ENCODE measurements around the gene ZNF175. TPM values are rescaled to one million over a fixed set of nuclear protein-coding genes. Genes with fewer than 3 reads are reported as not detected.

Gene ZNF175
- total RNA-seq, 2 experiments from 2014 or later, result 5.5 to 7.1 TPM

- Mint-ChIP-seq H3K4me3 (no peak overlapping the region), H3K4me1 (peaks cover 2% of the 10 kb centered on the region), H3K27ac (no peak overlapping the region), H3K9me3 (peaks cover 58% of the 10 kb centered on the region), H3K36me3 (ENCODE audit: low read depth) (peaks cover 58% of the 10 kb centered on the region), H3K27me3 (no peaks in the 10 kb centered on the region)
- CTCF ChIA-PET, result no interaction called here
- POLR2A ChIA-PET, result no interaction called here
- DNase-seq, result no peak
These were observed 16.4 kb downstream of the ZNF175 start for GRCh38 chr19:51587264-51588191.

GRCh38 chr19:51589511-51589910 lies 18.4 kb downstream of the ZNF175 start:
- CTCF ChIA-PET, result no interaction called here
- Mint-ChIP-seq H3K27ac (no peak overlapping the region), H3K9me3 (peaks cover 50% of the 10 kb centered on the region)

GRCh38 chr19:51590441-51590840 lies 19.4 kb downstream of the ZNF175 start:
- no peak overlapping the region for H3K27ac Mint-ChIP-seq
- ChIA-PET POLR2A (no interaction called here), CTCF (no interaction called here)
- peaks cover 32% of the 10 kb centered on the region for H3K36me3 Mint-ChIP-seq (ENCODE audit: low read depth)
- H3K9me3 Mint-ChIP-seq, result peaks cover 45% of the 10 kb centered on the region
- no peak overlapping the region for H3K4me3 Mint-ChIP-seq
- peaks cover 24% of the 10 kb centered on the region for H3K4me1 Mint-ChIP-seq
- no peaks in the 10 kb centered on the region for H3K27me3 Mint-ChIP-seq
- no peak for DNase-seq

More at GRCh38 chr19:51589511-51589910, 18.4 kb downstream of the ZNF175 start:
- H3K4me1 Mint-ChIP-seq, result peaks cover 15% of the 10 kb centered on the region
- DNase-seq, result no peak
- H3K36me3 Mint-ChIP-seq (ENCODE audit: low read depth), result peaks cover 41% of the 10 kb centered on the region
- H3K4me3 Mint-ChIP-seq, result no peak overlapping the region
- POLR2A ChIA-PET, result no interaction called here
- no peaks in the 10 kb centered on the region for H3K27me3 Mint-ChIP-seq

GRCh38 chr19:51592521-51592920 lies 21.4 kb downstream of the ZNF175 start:
- peaks cover 25% of the 10 kb centered on the region for H3K4me1 Mint-ChIP-seq
- peaks cover 25% of the 10 kb centered on the region for H3K9me3 Mint-ChIP-seq
- POLR2A ChIA-PET, result no interaction called here
- CTCF ChIA-PET, result no interaction called here
- H3K27me3 Mint-ChIP-seq, result no peaks in the 10 kb centered on the region
- H3K4me3 Mint-ChIP-seq, result peak overlapping the region; percentile 28
- H3K27ac Mint-ChIP-seq, result no peak overlapping the region
- peaks cover 12% of the 10 kb centered on the region for H3K36me3 Mint-ChIP-seq (ENCODE audit: low read depth)
- no peak for DNase-seq

GRCh38 chr19:51593138-51593890 lies 22.2 kb downstream of the ZNF175 start:
- Mint-ChIP-seq H3K9me3 (peaks cover 18% of the 10 kb centered on the region), H3K4me3 (peak overlapping the region; percentile 82), H3K27me3 (no peaks in the 10 kb centered on the region), H3K36me3 (ENCODE audit: low read depth) (peaks cover 7% of the 10 kb centered on the region), H3K4me1 (peaks cover 25% of the 10 kb centered on the region), H3K27ac (no peak overlapping the region)
- no peak for DNase-seq
- ChIA-PET POLR2A (no interaction called here), CTCF (no interaction called here)

- no peaks in the 10 kb centered on the region for H3K27me3 Mint-ChIP-seq
- peak; percentile 97 for DNase-seq
- H3K36me3 Mint-ChIP-seq (ENCODE audit: low read depth), result peaks cover 7% of the 10 kb centered on the region
- peaks cover 25% of the 10 kb centered on the region for H3K4me1 Mint-ChIP-seq
- peaks cover 14% of the 10 kb centered on the region for H3K9me3 Mint-ChIP-seq
- peak overlapping the region; percentile 34 for H3K27ac Mint-ChIP-seq
- POLR2A ChIA-PET, result interaction anchor here (0.7 kb wide), 1 partner anchor 27 kb away, joined by 3 read pairs; no protein-coding TSS in a partner anchor
- CTCF ChIA-PET, result no interaction called here
- H3K4me3 Mint-ChIP-seq, result peak overlapping the region; percentile 82
These were observed 23.1 kb downstream of the ZNF175 start for GRCh38 chr19:51593969-51594773.

GRCh38 chr19:51594774-51595109 lies 23.7 kb downstream of the ZNF175 start:
- peaks cover 25% of the 10 kb centered on the region for H3K4me1 Mint-ChIP-seq
- peaks cover 3% of the 10 kb centered on the region for H3K36me3 Mint-ChIP-seq (ENCODE audit: low read depth)
- H3K27ac Mint-ChIP-seq, result peak overlapping the region; percentile 34
- ChIA-PET POLR2A (interaction anchor here (0.7 kb wide), 1 partner anchor 28 kb away, joined by 3 read pairs; no protein-coding TSS in a partner anchor), CTCF (no interaction called here)
- H3K4me3 Mint-ChIP-seq, result peak overlapping the region; percentile 82
- peaks cover 10% of the 10 kb centered on the region for H3K9me3 Mint-ChIP-seq
- H3K27me3 Mint-ChIP-seq, result peaks cover under 1% of the 10 kb centered on the region
- DNase-seq, result no peak

- Mint-ChIP-seq H3K9me3 (peaks cover 8% of the 10 kb centered on the region), H3K27ac (peak overlapping the region; percentile 2), H3K27me3 (peaks cover 8% of the 10 kb centered on the region), H3K36me3 (ENCODE audit: low read depth) (peaks cover 3% of the 10 kb centered on the region), H3K4me1 (peaks cover 25% of the 10 kb centered on the region), H3K4me3 (peak overlapping the region; percentile 82)
- no peak for DNase-seq
- ChIA-PET POLR2A (no interaction called here), CTCF (no interaction called here)
These were observed 24.4 kb downstream of the ZNF175 start for GRCh38 chr19:51595190-51596175.

GRCh38 chr19:51598159-51598915 lies 27.3 kb downstream of the ZNF175 start:
- Mint-ChIP-seq H3K9me3 (peaks cover 3% of the 10 kb centered on the region), H3K36me3 (ENCODE audit: low read depth) (peaks cover 3% of the 10 kb centered on the region), H3K4me3 (no peak overlapping the region), H3K27ac (no peak overlapping the region), H3K4me1 (peaks cover 22% of the 10 kb centered on the region), H3K27me3 (peaks cover 18% of the 10 kb centered on the region)
- DNase-seq, result no peak
- ChIA-PET POLR2A (no interaction called here), CTCF (interaction anchor here (0.6 kb wide), 1 partner anchor 60 kb away, joined by 3 read pairs; no protein-coding TSS in a partner anchor)

GRCh38 chr19:51599084-51599483 lies 28.0 kb downstream of the ZNF175 start:
- H3K4me1 Mint-ChIP-seq, result peaks cover 15% of the 10 kb centered on the region
- peaks cover 18% of the 10 kb centered on the region for H3K27me3 Mint-ChIP-seq
- ChIA-PET CTCF (no interaction called here), POLR2A (no interaction called here)
- H3K4me3 Mint-ChIP-seq, result no peak overlapping the region
- H3K27ac Mint-ChIP-seq, result no peak overlapping the region
- peaks cover 3% of the 10 kb centered on the region for H3K9me3 Mint-ChIP-seq
- no peak for DNase-seq
- H3K36me3 Mint-ChIP-seq (ENCODE audit: low read depth), result peaks cover 2% of the 10 kb centered on the region

- Mint-ChIP-seq H3K27ac (no peak overlapping the region), H3K4me3 (no peak overlapping the region), H3K27me3 (peaks cover 20% of the 10 kb centered on the region), H3K36me3 (ENCODE audit: low read depth) (no peaks in the 10 kb centered on the region), H3K4me1 (peaks cover 1% of the 10 kb centered on the region), H3K9me3 (peaks cover 3% of the 10 kb centered on the region)
- ChIA-PET POLR2A (no interaction called here), CTCF (interaction anchor here (1.2 kb wide), 1 partner anchor 56 kb away, joined by 4 read pairs; no protein-coding TSS in a partner anchor)
- no peak for DNase-seq
These were observed 30.0 kb downstream of the ZNF175 start for GRCh38 chr19:51600940-51601580.

All from activated CD4-positive, alpha-beta memory T cell treated with anti-CD3 and anti-CD28 coated beads, Interleukin-2, amount 10 ng/mL, durations not matched to agents 7 days and 5 days (primary cell).